ENCODE results near the gene PTPRN2.
A peak's percentile ranks its signal among the peaks of the same experiment; 100 is the strongest.
"Not testable (repeated sequence)": the region's sequence is repeated elsewhere in the genome, so short reads cannot be mapped to it uniquely, and the experiment has no call there.

The PTPRN2 gene
- total RNA-seq = 5.8 reads per million, percentile 22 among the genes with 10 or more reads in this experiment

DNA sequence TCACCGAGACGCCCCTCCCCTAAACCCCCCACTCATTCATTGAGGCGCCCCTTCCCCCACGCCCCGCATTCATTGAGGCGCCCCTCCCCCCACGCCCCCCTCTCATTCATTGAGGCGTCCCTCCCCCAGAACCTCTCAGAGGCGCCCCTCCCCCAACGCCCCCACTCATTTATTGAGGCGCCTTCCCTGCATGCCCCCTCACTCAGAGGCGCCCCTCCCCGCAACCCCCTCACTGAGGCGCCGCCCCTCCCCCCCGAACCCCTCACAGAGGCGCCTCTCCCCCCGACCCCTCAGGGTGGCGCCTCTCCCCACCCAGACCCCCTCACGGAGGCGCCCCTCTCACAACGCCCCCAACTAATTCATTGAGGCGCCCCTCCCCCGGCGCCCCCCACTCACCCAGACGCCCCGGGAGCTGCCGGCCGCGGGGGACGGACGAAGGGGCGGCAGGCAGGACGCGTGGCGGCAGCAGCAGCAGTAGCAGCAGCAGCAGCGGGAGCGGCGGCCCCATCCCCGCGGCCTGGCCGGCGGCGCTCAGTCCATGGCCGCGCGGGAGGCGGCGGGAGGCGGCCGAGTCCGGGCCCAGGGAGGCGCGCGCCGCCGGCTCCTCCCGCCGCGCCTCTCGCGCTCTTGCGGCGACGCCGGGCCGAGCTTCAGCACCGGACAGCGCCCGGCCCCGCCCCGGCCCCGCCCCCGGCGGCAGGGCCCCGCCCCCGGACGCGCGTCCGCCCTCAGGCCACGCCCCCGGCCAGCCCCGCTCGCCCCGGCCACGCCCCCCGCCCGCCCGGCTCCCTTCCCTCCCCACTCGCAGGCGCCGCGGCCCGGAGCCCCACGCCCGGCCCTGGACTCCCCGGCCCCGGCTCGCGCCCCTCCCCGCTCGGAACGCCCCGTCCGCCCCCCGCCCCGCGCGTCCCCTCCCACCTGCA is at the start of gene PTPRN2:
Gene PTPRN2 (minus strand): TSS at position 662 of the 923 bp plus-strand sequence.
- DNase-seq = peak; percentile 37

DNA sequence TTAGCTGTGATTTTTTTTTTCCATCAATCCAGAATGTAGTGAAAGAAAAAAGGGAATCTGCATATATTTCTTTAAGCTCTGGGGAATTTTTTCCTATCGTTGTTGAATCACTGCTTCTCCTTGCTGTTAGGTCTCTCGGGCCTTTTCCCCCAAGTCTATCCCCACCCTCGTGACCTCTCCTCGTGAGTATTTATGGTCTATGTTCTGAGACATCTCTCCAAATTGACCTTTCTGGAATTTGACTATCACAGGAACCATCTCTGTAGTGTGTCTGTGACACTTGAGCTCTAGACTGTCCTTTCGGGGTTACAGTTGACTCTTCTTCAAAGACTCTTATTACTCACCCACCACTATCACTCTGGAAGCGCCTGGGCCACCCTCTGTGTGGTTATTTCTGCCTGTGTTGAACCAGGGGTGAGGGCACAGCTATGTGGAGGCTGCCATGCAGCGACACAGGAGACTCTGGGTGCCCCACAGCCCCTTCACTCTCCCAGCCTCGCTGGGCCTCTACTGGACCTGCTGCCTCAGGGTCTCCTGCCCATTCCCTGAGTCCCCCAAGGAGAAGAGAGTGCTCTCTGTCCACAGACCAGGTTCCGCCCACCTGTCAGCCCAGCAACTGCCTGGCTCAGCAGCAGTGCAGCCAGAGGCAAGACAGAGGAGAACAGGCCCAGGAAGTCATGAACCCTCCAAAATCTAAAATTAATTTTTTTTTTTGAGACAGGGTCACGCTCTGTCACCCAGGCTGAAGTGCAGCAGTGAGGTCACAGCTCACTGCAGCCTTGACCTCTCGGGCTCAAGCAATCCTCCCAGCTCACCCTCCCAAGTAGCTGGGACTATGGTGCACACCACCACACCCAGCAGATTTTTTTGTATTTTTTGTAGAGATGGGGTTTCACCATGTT is 45.7 kb upstream of the PTPRN2 start:
- DNase-seq = no peak

DNA sequence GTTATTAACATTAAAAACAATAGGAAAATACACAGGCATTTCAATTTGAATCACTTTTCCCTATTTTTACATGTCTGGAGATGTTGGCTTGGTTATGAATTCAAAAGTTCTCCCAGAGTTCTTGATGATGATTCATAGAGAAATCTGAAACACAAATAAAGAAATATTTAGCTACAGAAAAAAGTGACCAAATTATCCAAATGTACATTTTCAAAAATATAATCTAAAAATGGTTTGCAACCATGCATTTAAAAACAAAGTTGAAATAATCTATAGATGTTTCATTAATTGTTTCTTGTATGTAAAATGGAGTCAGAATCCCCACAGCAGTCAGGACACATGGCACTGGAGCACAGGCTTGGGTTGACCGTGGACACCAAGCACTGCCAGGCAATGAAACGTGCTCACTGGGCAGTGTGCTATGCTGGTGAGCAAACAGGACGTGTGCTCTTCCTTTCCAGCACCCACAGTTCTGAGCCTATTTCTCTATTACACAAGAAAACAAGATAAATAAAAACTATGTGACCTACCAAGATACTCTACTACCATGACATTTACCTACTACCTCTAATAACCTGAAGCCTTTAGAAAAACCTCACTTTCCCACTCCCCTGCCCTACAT is 44.1 kb upstream of the PTPRN2 start:
- DNase-seq = no peak

DNA sequence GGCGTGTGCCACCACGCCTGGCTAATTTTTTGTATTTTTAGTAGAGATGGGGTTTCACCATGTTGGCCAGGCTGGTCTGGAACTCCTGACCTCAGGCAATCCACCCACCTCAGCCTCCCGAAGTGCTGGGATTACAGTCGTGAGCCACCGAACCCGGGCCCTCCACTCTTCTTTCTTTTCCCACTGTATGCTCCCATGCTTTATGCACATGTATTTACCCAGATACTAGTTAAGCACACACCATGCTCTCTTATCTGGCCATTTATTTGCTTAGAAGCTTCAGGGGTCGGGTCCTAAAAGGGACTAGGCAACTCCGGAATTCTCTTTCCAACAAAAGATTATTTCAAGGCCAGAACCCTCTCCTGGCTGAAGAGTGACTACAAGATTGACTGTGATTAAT is 38.7 kb upstream of the PTPRN2 start:
- not testable (repeated sequence) for DNase-seq

DNA sequence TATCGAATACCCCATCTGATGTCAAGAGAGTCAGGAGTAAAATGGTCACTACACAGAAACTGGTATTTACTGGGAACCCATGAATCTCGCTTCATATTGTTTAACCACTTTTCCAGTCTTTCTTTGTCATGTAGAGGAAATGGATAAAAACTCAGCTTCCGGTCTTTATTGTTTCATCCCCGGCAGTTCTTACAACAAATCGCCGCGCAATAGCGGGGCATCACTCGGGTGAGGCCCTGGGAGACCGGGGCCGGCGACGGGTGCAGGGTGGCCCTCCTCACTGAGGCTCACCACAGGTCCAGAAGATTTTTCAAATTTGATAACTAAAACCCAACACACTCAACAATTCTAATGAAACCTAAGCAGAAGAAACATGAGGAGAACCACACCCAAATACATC is 35.6 kb upstream of the PTPRN2 start:
- no peak for DNase-seq

DNA sequence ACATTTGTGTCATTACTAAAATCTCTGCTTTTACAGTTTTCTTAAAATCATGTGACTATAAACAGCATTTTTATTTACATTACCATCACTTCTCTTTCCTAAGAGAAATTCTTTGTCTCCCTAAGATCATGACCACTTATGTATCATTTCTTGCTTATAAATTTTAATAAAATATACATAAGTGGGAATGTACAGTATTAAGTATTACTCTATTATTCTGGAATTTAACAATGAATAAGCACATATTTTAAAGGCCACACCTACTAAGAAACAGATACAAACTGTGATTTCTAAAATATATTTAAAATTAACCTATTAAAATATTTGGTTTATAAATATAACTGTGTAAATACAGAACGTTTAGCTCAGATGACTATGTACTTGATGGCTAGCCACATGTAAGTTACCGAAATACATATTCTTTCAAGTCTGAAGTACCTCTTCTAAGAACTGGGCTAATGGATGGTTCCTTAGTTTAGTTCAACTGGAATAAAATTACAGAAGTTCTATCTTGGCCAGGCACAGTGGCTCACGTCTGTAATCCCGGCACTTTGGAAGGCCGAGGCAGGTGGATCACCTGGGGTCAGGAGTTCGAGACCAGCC is 33.3 kb upstream of the PTPRN2 start:
- DNase-seq = no peak

DNA sequence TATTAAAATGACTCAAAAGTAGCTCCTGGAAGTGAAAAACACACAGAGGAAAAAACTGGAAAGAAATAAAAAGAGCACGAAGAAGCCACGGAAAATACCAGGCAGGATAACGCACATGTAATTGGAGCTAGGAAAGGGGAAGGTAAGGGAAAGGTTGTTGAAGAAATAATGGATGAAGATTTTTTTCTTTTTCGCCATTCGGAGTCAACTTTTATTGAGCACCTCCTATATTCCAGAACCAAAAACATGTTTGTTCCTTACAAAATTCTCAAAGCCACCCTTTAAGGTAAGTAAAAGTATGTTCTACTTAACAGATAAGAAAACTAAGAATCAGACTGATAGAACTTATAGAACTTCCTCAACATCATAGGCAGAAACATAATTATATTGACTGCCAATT is 32.8 kb upstream of the PTPRN2 start:
- no peak for DNase-seq

DNA sequence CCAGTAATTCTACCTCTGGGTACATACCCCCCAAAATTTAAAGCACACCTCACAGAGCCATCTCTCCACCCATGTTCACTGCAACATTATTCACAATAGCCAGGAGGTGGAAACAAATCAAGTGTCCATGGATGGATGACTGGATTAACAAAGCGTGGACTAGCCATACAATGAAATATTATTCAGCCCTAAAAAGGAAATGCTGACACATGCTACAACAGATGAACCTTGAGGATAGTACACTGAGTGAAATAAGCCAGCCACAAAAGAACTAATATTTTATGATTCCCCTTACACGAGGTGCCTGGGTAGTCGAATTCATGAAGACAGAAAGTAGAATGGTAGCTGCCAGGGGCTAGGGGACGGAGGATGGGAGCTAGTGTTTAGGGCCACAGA is 31.1 kb upstream of the PTPRN2 start:
- DNase-seq = no peak

DNA sequence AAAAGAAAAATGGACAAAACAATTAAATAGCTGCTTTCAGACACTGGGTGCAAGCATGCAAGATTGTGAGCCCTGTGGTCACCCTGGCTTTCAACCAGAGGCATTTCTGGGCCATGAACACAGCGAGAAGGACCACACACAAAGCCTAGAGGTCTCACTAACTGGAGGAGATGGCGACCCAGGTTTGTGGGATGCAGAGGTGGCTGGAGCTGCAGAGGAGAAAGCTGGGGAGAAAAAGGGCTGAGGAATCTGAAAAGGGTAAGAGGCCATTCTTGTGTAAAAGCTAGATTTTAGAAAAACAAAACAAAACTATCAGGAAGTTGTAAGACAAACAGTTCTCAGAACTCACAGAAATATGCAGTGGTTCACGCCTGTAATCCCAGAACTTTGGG is 30.1 kb upstream of the PTPRN2 start:
- DNase-seq = no peak

DNA sequence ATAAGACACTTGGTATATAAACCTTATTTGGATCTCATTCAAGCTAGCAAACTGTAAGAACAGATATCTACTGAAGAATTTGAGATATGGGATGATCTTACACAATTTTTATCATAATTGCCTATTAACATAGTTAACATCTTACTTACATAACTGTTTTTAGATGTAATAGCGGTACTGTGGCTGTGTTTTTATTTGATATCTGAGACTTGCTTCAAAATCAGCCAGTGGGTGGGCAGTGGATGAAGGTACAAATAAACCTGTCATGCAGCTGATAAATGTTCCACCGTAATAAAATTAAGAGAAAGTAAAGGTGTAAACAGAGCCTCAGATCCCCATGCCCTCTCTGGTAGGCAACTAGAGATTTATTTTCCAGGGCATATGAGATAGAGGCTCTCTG is 28.4 kb upstream of the PTPRN2 start:
- DNase-seq = no peak

DNA sequence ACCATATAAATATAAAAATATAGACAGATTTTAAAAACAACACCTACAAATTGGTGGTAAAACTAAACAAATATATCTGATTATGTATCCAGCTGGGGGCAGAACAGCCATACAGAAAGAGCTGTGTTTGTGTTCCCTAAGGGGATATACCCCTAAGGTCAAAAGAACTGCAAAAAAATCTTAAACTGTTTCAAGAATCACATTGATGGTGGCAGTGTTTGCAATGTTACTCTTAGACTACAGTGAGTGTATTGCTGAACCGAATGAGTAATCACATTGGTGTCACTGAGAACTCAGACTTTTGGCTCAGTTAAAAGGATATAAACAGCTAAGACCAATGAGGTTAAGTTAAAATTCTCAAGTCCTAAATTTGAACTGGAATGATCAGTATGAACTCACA is 27.1 kb upstream of the PTPRN2 start:
- DNase-seq = no peak

DNA sequence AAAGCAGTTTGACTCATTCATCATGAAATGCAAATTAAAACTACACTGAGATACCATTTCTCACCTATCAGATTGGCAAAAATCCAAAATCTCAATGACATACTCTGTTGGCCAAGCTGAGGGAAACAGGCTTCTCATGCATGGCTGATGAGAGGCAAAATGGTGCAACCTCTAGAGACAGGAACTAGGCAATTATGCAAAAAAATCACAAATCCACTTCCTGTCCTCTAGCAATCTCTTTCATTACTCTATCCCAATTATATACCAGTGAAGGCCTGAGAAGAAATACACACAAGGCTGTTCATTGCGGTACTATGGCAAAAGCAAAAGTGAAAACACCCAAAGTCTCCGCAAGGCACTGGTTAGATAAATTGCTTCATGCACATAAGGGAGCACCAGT is 25.9 kb upstream of the PTPRN2 start:
- DNase-seq = no peak

DNA sequence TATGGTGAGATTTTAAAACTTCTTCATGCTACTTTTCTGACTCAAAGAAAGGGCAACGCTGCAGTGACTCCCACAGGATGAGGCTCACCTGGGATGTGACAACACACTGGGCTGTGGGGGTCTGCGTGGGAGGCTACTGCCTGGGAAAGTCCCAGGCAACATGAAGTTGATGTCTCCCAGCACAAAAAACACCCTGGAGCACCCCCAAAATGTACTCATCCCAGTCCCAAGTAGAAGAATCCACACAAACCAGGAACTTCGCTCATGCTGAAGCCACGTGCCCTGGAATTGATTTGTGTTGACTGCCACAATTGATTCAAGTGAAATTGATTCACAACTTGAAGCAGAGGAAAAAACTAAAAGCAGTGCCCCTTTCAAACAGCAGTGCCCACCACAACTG is 24.9 kb upstream of the PTPRN2 start:
- DNase-seq = no peak

DNA sequence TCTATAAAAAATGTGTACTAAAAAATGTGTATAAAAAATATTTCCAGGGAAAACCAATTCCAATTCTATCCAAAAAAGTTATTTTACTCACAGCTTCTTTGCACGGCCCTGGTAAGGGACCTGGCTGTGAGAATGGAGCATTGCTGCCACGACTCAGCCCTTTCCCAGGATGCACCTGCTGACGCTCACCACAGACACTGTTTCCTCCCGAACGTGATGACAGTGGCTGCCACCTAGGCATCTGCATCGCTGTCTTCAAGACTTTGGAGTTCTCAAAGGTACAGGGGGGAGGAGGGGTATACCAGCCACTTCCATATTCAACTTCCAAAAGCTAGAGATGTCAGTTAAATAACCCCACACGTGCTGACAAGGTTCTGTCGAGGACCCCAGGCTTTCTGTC is 23.9 kb upstream of the PTPRN2 start:
- no peak for DNase-seq

DNA sequence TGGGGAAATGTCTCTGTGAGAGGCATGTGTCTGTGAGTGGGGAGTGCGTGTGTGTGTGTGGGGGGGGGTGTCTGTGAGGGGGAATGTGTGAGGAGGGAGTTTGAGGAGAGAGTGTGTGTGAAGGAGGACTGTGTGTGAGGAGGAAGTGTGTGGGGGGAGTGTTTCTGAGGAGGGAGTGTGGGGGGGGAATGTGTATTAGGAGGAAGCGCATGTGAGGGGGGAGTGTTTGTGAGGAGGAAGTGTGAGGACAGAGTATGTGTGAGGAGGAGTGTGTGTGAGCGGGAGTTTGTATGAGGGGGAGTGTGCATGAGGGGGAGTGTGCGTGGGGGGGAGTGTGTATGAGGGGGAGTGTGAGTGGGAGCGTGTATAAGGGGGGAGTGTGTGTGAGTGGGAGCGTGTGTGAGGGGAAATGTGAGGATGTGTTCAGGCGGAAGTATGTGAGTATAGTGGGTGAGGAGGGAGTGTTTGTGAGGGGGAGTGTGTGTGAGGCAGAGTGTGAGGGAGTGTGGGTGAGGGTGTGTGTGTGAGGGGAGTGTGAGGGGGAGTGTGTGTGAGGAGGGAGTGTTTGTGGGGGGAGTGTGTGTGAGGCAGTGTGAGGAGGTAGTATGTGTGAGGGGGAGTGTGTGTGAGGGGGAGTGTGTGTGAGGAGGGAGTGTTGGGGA is 21.8 kb upstream of the PTPRN2 start:
- DNase-seq = no peak

DNA sequence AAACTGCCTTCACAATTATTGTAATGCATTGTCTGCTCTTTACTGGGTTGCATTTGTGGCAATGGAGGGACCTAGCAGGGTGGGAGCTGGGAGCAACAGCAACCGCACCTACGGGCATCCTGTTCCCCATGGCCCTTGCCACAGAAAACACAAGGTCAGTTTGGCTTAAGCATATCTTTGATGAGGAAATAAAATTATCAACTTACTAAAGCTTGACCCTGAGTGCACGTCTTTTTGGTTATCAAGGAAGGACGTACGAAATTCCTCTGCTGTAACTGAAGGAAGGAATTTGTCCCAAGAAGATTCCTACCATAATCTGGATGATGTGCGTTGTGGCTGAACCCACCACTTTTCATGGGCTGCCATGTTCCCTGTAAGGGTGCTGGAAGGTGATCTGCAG is 19.9 kb upstream of the PTPRN2 start:
- no peak for DNase-seq

DNA sequence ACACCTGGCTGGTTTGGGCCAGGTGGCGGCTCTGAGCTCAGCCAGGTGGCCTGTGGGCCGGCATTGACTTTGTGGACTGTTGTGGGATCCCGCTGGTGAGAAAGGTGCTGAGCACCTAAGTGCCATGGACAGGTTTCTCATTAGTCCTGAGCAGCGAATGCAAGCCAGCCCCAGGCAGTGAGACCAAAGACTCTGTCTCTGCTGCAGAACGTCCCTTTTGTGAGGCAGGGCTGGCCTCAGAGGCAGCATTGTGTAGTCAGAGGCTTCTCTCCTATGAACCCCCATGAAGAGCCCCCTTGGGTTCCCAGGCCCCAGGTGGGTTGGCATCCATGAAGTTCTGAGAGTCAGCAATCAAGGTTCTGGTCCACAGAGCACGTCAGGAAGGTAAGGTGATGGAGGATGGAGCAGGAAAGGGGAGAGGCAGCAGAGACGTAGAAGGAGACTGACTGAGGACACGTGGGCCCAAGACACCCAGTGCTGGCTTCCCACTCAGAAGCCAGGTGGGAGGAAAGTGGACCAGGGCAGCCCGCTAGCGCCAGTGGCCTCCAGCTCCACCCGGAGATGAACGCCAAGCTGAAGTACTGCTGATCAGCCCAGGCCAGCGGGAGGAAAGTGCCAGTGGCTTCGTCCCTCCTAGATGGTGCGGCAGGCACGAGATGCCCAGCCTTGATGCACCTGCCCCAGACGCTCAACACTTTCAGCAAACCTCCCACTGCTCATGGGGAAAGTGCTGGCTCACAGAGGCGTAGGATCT is 19.2 kb upstream of the PTPRN2 start:
- no peak for DNase-seq

DNA sequence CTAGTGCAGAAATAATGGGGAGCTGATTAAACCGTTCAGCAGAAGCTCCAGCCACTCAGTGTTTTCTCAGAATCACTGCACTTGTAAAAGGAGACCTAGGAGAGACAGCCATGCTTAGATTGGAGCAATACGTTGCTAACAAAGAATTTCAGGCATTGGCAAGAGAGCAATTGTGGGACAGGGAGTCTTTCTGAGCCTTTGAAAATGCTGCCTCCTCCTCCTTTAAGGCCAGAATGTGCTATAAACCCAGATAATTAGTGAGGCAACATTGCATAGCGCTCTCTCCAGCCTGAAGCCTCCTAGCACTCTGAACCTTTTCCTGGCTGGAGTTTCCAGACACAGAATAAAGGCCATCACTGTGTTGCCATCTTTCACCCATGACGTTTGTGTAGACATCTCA is 18.5 kb upstream of the PTPRN2 start:
- no peak for DNase-seq

DNA sequence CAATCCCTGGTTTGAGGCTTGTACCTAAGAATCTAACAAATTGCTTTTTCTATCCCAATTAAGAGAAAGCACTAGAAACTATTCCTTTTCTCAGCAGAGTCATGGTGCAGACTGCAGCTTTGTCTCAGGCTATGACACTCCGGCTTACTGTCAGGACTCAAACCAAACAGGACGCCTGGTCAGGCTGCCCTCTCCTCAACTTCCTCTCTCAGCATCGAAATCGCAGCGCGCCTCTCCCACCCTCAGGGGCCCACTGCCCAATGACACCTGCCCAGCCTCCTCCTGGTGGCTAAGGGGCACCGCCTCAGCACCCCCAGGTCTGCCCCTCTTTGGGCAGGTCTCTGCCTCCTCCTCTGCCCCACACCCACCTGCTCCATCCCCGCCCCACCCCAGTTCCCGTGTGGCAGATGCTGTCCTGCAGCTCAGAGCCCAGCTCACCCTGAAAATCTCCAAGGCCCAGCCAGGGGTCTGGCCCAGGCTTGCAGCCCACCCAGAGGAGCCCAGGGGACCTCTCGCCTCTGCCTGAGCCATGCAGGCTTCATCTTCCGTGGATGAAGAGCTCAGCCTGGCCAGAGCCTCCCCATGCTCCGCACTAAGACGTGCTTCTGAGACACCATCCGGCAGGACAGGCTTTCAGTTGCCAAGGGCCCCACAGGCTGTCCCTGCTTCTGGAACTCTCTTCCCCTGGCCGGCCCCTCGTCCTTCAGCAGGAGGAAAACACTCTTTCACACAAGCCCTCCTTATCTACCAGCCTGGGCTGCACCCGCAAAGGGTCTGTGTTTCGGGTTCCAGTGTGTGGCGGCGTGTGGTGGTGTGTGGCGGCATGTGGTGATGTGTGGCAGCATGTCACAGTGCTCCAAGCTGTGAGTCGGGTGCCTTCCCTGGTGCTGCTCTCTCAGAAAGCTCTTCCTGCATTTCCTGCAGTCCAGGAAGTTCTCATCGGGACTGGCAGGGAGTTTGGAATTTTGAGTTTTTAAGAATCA is 16.4 kb upstream of the PTPRN2 start:
- no peak for DNase-seq

Data from effector CD4-positive, alpha-beta T cell (primary cell).